HG03575 (cell line): ENCODE results near the gene SLX9.

ENCODE experiments used
- ATAC-seq: cut with Tn5 transposase; IDR thresholded peaks from one replicate; pipeline ENCODE4 v1.9.1; 2021; ENCODE audit not compliant: unreplicated experiment, insufficient number of reproducible peaks, low FRiP score; ENCODE audit errors: extremely low read depth

Gene SLX9

DNA sequence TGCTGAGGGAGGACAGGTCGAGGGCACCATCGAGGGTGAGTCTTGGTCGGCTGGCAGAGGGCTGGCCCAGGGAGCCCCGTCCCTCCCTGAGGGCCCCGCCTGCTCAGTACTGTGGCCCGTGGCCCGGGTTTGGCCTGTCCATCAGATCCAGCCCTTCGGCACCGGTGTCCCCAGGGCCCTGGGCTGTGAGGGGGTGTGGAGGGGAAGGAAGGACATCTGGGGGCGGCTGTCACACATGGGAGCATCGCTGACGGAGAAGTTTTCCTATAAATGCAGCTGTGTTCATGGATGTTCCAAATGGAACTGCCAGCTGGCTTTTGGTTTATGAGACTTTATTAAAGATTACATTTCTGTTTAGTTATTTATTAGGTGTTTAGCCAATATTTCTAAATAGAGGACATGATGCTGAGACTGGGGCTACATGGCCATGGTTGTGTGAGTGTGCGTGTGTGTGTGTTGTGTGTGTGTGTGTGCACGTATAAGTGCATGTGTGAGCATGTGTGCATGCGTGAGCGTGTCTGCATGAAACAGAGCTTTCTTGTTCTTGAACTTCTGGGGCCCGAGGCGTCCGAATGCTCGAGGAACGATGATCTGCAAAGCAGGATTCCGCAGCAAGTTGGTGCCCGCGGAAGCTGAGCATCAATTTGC, 54.3 kb downstream of the SLX9 start:
- ATAC-seq: no peak

DNA sequence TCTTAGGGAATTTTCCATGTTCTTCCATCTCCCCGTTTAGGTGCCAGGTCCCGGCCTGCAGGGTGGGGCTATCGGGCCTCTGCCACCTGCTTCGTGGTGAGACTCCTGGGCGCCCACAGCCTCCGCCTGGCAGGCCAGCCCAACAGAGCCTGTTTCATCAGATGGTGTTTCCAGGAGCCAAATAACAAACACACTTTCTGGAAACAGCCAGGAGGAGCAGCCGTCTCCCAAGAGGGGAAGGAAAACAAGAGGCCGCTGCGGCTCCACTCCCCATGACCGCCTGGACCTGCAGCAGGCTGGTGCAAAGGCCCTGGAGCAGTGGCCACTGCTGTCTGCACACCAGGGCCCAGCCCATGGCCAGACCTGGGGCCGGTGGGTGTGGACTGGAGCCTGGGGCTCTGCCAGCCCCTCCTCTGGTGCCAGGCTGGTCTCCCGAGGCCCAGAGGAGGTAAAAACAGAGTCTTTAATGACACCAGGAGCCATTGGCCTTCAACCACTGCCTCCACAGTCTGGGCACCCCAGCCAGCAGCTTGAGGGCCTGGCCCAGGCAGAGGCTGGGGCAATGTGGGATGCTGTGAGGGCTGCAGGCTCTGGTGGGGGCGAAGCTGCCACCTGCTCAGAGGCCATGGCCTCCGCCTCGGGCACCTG, 55.0 kb downstream of the SLX9 start:
- ATAC-seq: no peak

DNA sequence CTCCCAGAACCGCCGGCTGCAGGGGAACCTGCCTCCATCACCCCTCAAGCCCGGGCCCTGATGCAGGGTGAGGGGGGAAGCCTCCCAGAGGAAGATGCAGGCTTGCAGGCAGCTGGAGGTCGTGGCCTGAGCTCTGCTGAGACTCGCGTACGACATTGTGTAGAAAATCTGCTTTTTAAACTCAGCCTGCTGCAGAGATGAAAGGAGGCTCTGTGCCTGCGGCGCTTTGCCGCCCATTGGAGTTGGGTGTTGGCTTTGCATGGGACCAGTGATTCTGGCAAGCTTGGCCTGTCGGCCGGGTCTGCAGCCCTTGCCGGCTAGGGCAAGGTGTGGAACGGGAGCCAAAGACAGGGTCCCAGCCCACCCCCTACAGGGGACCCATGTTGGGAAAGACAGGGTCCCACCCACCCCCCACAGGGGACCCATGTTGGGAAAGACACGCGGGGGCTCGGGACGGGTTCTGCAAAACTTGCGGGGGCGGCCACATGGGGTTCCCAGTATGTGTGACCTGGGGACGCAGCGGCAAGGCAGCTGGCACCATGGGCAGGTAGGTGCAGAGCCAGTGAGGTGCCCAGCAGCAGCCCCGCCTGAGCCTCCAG, 55.6 kb downstream of the SLX9 start:
- ATAC-seq: no peak

DNA sequence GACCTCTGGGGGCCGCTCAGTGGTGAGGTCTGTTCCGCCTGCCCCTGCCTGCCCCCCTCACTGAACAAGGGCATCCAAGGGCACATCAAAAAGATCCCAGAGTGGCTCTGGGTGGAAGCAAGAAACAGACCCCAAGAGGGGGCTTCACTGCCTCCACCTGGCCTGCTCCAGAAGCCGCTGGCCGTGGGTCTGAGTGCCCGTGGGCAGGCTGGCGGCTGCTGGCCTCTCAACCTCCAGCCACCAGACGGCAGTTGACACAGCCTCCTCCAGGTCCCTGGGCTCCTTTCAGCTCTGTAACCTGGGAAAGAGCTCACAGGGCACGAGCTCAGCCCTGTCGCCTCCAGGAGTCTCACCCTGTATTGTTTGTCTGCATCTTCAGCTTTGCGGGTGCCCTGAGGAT, 56.3 kb downstream of the SLX9 start:
- no peak for ATAC-seq

DNA sequence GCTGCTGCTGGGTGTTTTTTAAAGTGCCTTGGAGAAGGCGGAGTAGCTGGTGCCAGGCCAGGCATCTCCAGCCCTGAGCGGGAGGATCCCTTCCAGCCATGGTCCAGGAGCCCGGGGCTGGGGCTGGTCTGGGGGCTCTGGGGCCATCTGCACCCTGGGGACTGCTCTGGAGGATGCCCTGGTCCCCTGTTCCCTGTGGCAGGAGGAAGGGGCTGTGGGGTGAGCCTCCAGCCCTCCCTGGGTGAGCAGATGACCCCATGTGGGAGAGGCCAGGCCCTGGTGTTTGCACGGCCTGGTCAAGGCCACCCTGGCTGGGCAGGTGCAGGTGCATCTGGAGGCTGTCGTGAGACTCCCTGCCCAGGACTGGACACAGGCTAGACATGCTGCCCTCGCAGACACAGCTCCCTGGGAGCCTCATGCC, 56.7 kb downstream of the SLX9 start:
- no peak for ATAC-seq

DNA sequence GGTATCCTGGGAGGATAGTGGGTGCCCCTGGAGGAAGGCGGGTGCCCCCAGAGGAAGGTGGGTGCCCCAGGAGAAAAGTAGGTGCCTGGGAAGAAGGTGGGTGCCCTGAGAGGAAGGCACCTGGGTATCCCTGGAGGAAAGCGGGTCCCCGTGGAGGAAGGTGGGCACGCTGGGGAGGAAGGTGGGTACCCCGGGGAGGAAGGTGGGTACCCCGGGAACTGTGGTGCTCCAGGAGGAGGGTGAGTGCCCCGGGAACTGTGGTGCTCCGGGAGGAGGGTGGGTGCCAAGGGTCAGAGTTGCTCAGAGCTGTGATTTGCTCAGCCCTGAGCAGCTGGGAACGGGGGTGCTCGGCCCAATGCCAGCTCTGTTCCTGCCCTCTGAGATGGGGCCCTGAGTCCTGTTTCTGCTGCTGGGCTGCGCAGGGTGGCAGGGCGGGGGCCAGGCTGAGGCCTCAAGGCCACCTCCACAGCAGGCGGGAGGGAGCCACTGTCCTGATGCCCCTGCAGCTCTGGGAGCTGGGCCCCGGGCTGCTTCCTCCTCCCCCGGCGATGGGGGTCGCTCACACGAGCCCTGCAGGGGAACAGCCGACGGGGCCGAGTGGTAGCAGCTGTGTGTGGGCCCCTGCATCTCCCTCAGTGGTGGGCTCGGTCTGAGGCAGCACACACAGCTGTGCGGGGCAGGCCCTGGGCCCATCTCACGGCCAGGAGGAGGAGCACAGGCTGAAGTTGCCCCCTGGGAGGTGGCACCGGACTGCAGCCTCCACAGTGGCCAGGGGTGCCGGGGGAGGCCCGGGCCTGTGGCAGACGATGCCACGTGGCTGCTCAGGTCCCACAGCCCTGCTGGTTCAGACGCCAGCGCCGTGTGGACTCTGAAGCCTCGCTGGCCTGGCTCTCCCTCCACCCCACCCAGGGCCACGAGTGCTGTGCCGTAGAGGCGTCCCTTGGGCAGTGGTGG, 57.4 kb downstream of the SLX9 start:
- no peak for ATAC-seq

DNA sequence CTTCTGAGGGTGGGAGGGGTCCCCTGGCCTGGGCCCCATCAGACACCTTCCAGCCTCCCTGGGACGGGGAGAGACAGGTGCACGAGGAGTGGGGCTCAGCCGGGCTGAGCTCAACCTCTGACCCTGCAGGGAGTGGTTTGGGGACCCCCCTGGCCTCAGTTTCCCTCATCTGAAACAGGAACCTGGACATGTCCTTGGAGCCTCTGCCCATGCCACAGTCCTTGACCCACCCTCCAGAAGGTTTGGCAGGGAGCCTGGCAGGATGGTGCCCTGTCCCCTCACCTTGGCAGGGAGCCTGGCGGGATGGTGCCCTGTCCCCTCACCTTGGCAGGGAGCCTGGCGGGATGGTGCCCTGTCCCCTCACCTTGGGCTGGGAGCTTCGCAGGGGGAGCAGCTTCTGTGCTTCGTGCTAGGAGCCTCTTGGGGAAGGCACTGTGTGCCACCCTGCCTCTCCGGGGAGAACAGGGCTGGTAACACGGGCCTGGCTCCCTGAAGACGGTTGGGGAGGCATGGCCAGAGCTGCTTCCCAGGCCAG, 58.3 kb downstream of the SLX9 start:
- no peak for ATAC-seq

DNA sequence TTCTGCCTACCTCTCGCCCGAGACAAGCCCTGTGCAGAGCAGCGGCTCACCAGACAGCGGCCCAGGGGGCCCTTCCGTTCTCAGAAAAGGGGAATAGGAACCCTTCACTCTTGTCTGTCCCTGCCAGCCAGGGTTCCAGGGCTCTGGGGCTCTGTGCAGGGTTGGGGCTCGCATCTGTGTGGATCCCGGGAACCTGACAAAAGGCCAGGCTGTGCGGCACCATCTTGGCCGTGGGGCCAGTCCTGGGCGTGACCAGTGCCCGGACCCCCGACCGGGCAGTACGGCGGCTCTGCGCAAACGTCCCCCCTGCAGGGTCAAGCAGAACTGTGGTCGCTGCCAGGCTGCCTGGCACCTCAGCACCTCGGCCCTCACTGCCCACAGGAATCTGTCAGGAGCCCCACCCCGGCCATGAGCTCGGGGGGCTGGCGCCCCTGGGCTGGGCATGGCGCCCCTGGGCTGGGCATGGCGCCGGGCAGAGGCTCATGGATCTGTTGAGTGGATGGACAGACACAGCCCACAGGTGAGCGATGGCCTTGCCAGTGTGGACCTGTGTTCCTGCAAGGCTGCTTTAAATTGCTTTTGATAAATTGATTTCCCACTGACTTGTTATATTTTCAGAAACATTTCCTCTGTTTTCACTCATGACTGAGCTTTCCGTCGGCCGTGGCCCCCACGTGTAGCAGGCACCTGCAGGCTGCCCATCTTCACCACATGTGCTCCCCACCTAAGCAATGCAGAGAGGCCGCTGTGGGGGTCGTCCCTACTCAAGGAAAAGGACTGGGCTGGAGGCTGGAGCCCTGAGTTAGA, 59.0 kb downstream of the SLX9 start:
- ATAC-seq: no peak

DNA sequence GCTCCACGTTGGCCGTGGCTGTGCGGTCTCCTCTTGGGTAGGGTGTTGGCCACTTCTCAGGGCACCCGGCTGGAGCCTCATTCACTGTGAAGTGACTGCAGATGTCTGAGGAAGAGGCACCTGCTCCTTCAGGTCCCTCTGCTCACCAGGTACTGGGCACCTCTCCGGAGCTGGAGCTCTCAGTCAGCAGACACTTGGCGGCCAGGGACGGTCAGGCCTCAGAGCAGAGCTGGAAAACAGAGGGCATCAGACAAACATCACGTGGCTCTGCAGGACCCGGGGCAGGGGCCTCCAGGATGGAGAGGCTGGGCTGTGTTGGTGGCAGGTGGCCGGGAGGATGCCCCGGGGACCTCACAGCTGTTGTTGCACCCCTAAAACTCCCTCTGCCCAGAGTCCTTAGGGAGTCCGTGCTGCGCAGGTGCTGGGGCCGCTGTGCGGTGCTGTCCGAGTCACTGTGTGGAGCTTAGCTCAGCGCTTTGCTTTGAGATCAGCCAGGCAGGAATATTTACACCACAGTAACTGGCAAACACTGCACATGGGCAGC, 59.7 kb downstream of the SLX9 start:
- ATAC-seq: no peak

DNA sequence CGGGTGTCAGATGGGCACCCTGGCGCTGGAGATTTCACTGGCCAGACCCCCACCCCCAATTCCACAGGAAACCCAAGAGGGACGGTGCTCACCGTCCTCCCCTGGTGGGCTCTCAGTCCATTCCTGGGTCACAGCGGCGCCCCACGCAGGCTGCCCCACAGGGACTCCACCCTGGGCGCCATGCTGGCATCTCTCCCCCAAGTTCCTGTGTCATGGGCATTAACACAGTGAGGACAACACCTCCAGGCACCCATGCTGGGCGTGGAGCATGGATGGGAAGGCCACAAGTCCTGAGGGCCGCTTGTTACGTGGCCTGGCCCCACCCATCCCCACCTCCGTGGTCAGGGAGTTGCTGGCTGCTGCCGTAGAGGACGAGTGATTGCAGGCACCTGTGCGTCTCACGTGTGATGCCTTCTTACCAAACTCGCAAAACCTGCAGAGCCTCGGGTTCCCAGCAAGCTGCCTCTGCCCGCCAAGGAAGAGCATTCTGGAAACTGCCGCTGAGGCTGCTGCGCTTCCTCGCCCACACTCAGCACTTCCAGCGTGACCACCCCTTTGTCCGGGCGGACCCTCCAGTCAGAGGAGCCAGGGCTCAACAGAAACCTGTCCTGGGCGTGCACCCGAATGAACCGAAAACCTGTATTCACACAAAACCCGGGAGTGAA, 60.3 kb downstream of the SLX9 start:
- no peak for ATAC-seq

DNA sequence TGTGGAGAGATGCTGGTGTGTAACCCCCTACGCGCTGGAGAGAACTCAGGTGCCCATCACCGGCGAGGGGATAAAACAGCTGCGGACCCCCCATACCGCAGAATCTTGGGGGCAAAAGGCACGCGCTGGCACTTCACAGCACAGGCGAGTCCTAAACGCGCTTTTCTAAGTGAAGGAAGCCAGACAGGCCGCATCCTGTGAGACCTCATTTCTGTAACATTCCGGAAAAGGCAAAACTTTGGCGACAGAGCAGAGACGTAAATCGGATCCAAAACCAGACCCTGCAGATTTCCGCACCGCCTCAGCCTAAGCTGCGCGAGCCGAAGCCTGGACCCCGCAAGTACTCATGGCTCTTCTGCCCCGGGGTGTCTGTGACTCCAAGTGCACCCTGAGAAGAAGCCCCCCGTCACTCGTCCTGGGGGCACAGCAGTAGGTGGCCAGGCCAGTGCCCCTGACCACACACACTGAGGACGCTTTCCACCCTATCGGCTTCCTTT, 60.9 kb downstream of the SLX9 start:
- no peak for ATAC-seq

DNA sequence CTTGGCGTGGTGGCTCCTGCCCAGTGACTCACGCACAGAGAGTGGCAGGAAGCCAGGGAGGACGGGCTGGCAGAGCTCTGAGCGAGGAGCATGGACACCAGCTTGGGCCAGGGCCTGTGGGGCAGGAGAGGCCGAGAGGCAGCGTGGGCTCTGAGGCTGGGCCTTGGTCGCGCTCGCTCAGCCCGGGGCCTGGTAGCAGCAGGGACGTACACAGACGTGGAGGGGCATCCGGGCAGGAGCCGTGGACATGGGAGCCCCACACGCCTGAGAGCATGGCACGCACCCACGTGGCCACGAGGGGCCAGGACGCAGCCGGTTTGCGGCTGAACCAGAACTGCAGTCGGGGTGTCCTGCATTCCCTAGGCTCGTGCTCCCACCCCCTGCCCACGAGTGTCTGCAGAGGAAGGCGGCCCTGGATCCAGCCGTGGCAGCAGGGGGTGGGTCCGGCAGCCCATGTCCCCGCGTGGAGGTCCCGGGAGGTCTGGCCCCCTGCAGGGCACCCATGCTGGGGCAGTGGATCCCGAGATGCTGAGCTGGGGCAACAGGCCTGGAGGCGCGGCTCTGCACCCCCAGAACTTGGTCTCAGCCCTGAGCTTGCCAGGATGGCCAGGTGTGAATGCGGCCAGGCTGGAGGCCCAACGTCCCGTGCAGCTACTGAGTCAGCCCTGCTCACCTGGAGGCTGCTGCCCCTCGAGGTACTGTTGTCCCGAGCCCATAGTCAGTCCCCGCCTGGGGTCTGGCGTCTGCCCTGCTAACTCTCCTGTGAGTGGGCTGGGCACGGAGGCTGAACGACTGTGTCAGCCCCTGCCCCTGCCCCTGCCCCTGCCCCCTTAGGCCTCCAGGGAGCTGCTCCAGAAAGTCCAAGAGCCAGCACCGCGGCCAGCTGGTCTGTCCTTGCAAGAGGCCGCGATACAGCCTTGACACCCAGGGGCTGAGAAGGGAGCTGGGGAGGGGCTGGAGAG, 61.6 kb downstream of the SLX9 start:
- no peak for ATAC-seq

DNA sequence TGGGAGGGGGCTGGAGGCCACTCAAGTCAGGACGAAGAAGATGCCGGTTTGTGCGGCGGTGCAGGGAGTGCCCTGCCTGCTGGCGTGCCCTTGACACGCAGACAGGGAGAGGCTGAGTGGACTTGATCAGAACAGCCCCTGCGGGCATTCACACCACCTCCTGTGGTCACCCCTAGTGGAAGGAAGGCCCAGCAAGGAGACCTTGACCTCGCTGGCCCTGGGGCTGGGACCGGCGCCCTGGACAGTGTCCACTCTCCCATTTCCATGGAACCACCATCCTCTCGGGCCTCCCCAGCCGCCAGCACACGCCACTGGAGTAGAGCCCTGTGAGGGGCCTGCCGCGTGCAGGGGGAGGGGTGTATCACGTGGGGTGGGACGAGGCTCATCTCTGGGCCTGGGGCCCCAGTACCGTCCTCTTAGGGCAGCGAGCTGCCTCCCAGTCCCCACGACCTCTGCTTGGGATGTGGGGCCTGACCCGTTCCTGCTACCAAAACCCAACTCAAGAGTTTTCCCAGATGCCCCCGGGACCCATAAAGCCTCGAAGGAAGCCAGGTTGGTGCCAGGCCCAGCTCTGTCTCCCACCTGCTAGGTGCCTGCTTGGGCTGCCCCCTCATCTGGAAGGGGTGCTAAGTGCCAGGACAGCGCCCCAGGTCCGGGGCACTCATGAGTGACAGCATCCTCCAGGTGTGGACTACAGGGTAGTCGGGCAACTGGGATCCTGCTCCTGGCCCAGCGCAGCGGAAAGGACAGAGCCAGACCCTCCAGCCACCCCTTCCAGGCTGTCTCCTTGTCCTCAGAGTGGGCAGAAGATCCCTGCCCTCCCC, 62.8 kb downstream of the SLX9 start:
- ATAC-seq: no peak

DNA sequence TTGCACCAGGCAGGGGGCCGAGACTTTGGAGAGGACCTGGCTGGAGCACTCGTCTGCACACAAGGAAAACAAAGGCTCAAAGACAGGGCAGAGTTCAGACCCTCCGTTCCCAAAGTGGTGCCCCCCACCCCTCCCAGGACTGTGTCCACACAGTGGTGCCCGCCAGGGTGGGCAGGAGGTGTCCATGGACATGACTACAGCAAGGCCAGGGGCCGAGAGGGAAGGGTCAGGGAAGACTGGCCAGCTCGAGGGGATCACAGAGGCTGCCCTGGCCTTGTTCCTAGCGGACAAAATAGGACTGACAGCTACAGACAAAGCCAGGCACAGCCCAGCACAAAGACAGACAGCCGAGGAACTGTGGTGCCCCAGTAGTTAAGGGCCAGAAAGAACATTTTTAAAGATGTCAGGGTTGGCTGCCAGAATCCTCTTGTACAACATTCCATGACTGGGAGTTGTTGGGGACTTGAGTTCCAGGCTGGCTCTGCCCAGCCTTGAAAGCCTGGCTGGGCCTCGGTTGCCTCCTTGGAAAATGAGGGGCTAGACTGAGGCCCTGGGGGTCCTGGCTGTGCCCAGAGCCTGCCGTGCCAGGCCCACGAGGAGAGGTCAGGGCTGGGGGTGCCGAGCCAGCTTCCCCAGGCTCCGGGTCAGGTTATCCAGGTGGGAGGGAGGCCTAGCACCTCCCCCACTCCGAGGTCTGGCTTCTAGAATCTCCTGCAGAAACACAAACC, 63.7 kb downstream of the SLX9 start:
- ATAC-seq: no peak

DNA sequence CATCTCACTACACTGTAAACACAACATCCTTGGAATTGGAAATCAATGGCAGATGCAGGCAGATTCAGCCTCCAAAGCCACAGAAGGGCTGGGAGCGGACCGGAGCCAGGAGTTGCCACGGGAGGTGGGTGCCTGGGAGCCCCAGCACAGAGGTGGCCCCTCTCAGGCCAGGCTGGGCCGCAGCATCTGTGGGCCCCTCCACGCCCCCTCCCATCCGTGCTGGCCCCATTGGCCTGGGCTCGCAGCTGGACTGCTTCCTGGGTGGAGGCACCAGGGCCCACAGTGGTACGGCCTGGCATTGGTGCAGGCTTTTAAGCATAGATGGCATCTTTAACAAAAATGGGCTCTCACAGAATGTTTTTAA, 64.2 kb downstream of the SLX9 start:
- ATAC-seq: no peak
